ENCODE data around the gene ADCY9. TPM values are rescaled to one million over a fixed set of nuclear protein-coding genes. Genes with fewer than 3 reads are reported as not detected.

ADCY9 gene
- total RNA-seq, 1 donor from 2014 or later: 31.9 TPM

GRCh38 chr16:4028144-4028543 is 88.1 kb downstream of the ADCY9 start:
- no peak for TF ChIP-seq CTCF (IDR thresholded peaks at IDR 0.05)
- Mint-ChIP-seq H3K4me1 (ENCODE audit: low read depth) (no peaks in the 10 kb centered on the region), H3K9me3 (ENCODE audit: low read depth) (peaks cover 3% of the 10 kb centered on the region), H3K27me3 (ENCODE audit: low read depth) (no peaks in the 10 kb centered on the region), H3K36me3 (ENCODE audit: low read depth) (peaks cover 10% of the 10 kb centered on the region), H3K4me3 (ENCODE audit: unreplicated experiment) (no peak overlapping the region), H3K27ac (ENCODE audit: unreplicated experiment) (no peak overlapping the region)
- no peak for DNase-seq (ENCODE audit: low spot score)

- Mint-ChIP-seq H3K4me3 (ENCODE audit: unreplicated experiment) (no peak overlapping the region), H3K36me3 (ENCODE audit: low read depth) (peaks cover 10% of the 10 kb centered on the region), H3K27ac (ENCODE audit: unreplicated experiment) (no peak overlapping the region), H3K27me3 (ENCODE audit: low read depth) (no peaks in the 10 kb centered on the region), H3K4me1 (ENCODE audit: low read depth) (peaks cover under 1% of the 10 kb centered on the region), H3K9me3 (ENCODE audit: low read depth) (peaks cover 3% of the 10 kb centered on the region)
- no peak for DNase-seq (ENCODE audit: low spot score)
- no peak for TF ChIP-seq CTCF (IDR thresholded peaks at IDR 0.05)
Measured at GRCh38 chr16:4026854-4027253, 89.4 kb downstream of the ADCY9 start.

GRCh38 chr16:4025428-4025827 is 90.8 kb downstream of the ADCY9 start:
- no peak overlapping the region for H3K27ac Mint-ChIP-seq (ENCODE audit: unreplicated experiment)
- H3K27me3 Mint-ChIP-seq (ENCODE audit: low read depth): no peaks in the 10 kb centered on the region
- H3K9me3 Mint-ChIP-seq (ENCODE audit: low read depth): peaks cover 3% of the 10 kb centered on the region
- DNase-seq (ENCODE audit: low spot score): no peak
- peaks cover 9% of the 10 kb centered on the region for H3K4me1 Mint-ChIP-seq (ENCODE audit: low read depth)
- no peak for TF ChIP-seq CTCF (IDR thresholded peaks at IDR 0.05)
- H3K4me3 Mint-ChIP-seq (ENCODE audit: unreplicated experiment): no peak overlapping the region
- peaks cover 10% of the 10 kb centered on the region for H3K36me3 Mint-ChIP-seq (ENCODE audit: low read depth)

- H3K36me3 Mint-ChIP-seq (ENCODE audit: low read depth): peaks cover 2% of the 10 kb centered on the region
- no peak for DNase-seq (ENCODE audit: low spot score)
- H3K4me3 Mint-ChIP-seq (ENCODE audit: unreplicated experiment): no peak overlapping the region
- H3K4me1 Mint-ChIP-seq (ENCODE audit: low read depth): peaks cover 22% of the 10 kb centered on the region
- no peaks in the 10 kb centered on the region for H3K9me3 Mint-ChIP-seq (ENCODE audit: low read depth)
- H3K27ac Mint-ChIP-seq (ENCODE audit: unreplicated experiment): no peak overlapping the region
- no peaks in the 10 kb centered on the region for H3K27me3 Mint-ChIP-seq (ENCODE audit: low read depth)
- TF ChIP-seq CTCF (IDR thresholded peaks at IDR 0.05): no peak
Measured at GRCh38 chr16:4021916-4022315, 94.3 kb downstream of the ADCY9 start.

- Mint-ChIP-seq H3K27ac (ENCODE audit: unreplicated experiment) (no peak overlapping the region), H3K4me1 (ENCODE audit: low read depth) (peaks cover 27% of the 10 kb centered on the region), H3K9me3 (ENCODE audit: low read depth) (no peaks in the 10 kb centered on the region), H3K4me3 (ENCODE audit: unreplicated experiment) (no peak overlapping the region), H3K36me3 (ENCODE audit: low read depth) (peaks cover 2% of the 10 kb centered on the region), H3K27me3 (ENCODE audit: low read depth) (no peaks in the 10 kb centered on the region)
- TF ChIP-seq CTCF (IDR thresholded peaks at IDR 0.05): no peak
- no peak for DNase-seq (ENCODE audit: low spot score)
Measured at GRCh38 chr16:4021070-4021779, 95.0 kb downstream of the ADCY9 start.
